HEK293 (cell line): ENCODE results near the gene STYXL1.

Experiments
- CTCF ChIA-PET: fragments of 350-600 bp; formaldehyde crosslinking; extraction: SDS; loops from one replicate; lab custom pipeline; 2021; ENCODE audit warnings: antibody characterized with exemption; lab: Yijun Ruan, JAX
- POLR2A ChIA-PET: fragments of 300-600 bp; formaldehyde crosslinking; extraction: SDS; loops from one replicate; lab custom pipeline; 2020; ENCODE audit warnings: antibody characterized with exemption, inconsistent platforms; lab: Yijun Ruan, JAX
- H3K27ac ChIP-seq: fragments of 200-500 bp; sonication (Bioruptor generic); 2 replicates; pipeline ENCODE4 v1.5.1; 2014; ENCODE audit warnings: low read depth, low read length, control low read depth, inconsistent platforms; ENCODE audit errors: extremely low read depth
- H3K36me3 ChIP-seq, 2 experiments: fragments of 200-500 bp in 1 of 2; sonication (Bioruptor generic) in 1 of 2; 1 replicate in 1 of 2; 2 replicates in 1 of 2; pipeline ENCODE4 v1.5.1; 2014 to 2017; ENCODE audit warnings: inconsistent platforms in 2 of 2, low read length in 2 of 2; ENCODE audit not compliant: control insufficient read depth in 2 of 2, insufficient read depth in 1 of 2
- H3K4me1 ChIP-seq: fragments of 200-500 bp; sonication (Bioruptor generic); 2 replicates; pipeline ENCODE4 v1.5.1; 2014; ENCODE audit warnings: mild to moderate bottlenecking, low read length, inconsistent platforms; ENCODE audit not compliant: control insufficient read depth, insufficient read depth
- H3K4me3 ChIP-seq: 2 replicates; pipeline ENCODE4 v1.5.1; 2011; ENCODE audit warnings: low read depth, mild to moderate bottlenecking, control low read depth, low read length, moderate library complexity
- H3K9me3 ChIP-seq: fragments of 200-500 bp; sonication (Bioruptor generic); 2 replicates; pipeline ENCODE4 v1.5.1; 2014; ENCODE audit warnings: low read depth, low read length, inconsistent platforms; ENCODE audit not compliant: control insufficient read depth, insufficient read depth
- YY2 ChIP-seq: fragments of 450-650 bp; formaldehyde crosslinking; IDR thresholded peaks from 2 replicates; pipeline ENCODE4 v1.5.1; 2016; ENCODE audit warnings: missing biosample characterization, missing genetic modification characterization
- ZFP69B ChIP-seq: fragments of 450-650 bp; formaldehyde crosslinking; IDR thresholded peaks from 2 replicates; pipeline ENCODE4 v1.5.1; 2016; ENCODE audit warnings: missing biosample characterization, missing genetic modification characterization
- ZNF10 ChIP-seq: fragments of 450-650 bp; formaldehyde crosslinking; IDR thresholded peaks from 2 replicates; pipeline ENCODE4 v1.5.1; 2017; ENCODE audit warnings: missing biosample characterization, missing genetic modification characterization
- ZNF132 ChIP-seq: fragments of 450-650 bp; formaldehyde crosslinking; IDR thresholded peaks from 2 replicates; pipeline ENCODE4 v1.5.1; 2017; ENCODE audit warnings: missing biosample characterization, missing genetic modification characterization, borderline replicate concordance
- ZNF146 ChIP-seq: fragments of 450-650 bp; formaldehyde crosslinking; IDR thresholded peaks from 2 replicates; pipeline ENCODE4 v1.5.1; 2016; ENCODE audit warnings: missing biosample characterization, missing genetic modification characterization
- ZNF16 ChIP-seq: fragments of 450-650 bp; formaldehyde crosslinking; IDR thresholded peaks from 2 replicates; pipeline ENCODE4 v1.5.1; 2016; ENCODE audit warnings: low read depth, missing biosample characterization, missing genetic modification characterization
- ZNF174 ChIP-seq: fragments of 450-650 bp; formaldehyde crosslinking; IDR thresholded peaks from 2 replicates; pipeline ENCODE4 v1.5.0; 2017; ENCODE audit warnings: missing biosample characterization, mild to moderate bottlenecking, missing genetic modification characterization
- ZNF175 ChIP-seq: fragments of 450-650 bp; formaldehyde crosslinking; IDR thresholded peaks from 2 replicates; pipeline ENCODE4 v1.5.1; 2016; ENCODE audit warnings: missing biosample characterization, missing genetic modification characterization
- ZNF211 ChIP-seq: fragments of 450-650 bp; formaldehyde crosslinking; IDR thresholded peaks from 2 replicates; pipeline ENCODE4 v1.5.1; 2016; ENCODE audit warnings: low read depth, missing biosample characterization, missing genetic modification characterization
- ZNF292 ChIP-seq: fragments of 450-650 bp; formaldehyde crosslinking; IDR thresholded peaks from 2 replicates; pipeline ENCODE4 v1.5.1; 2016; ENCODE audit warnings: low read depth, missing biosample characterization, missing genetic modification characterization, borderline replicate concordance
- ZNF324 ChIP-seq: fragments of 450-650 bp; formaldehyde crosslinking; IDR thresholded peaks from 2 replicates; pipeline ENCODE4 v1.5.1; 2016; ENCODE audit warnings: missing biosample characterization, missing genetic modification characterization
- ZNF335 ChIP-seq: fragments of 450-650 bp; formaldehyde crosslinking; conservative IDR thresholded peaks from 2 replicates; pipeline ENCODE4 v1.5.1; 2016; ENCODE audit warnings: missing biosample characterization, missing genetic modification characterization
- ZNF350 ChIP-seq: fragments of 450-650 bp; formaldehyde crosslinking; IDR thresholded peaks from 2 replicates; pipeline ENCODE4 v1.5.0; 2017; ENCODE audit warnings: missing biosample characterization, mild to moderate bottlenecking, missing genetic modification characterization
- ZNF426 ChIP-seq: fragments of 450-650 bp; formaldehyde crosslinking; IDR thresholded peaks from 2 replicates; pipeline ENCODE4 v1.5.1; 2017; ENCODE audit warnings: missing biosample characterization, missing genetic modification characterization, mild to moderate bottlenecking, inconsistent platforms, moderate library complexity
- ZNF558 ChIP-seq: fragments of 450-650 bp; formaldehyde crosslinking; IDR thresholded peaks from 2 replicates; pipeline ENCODE4 v1.5.1; 2016; ENCODE audit warnings: missing biosample characterization, missing genetic modification characterization
- ZNF621 ChIP-seq: fragments of 450-650 bp; formaldehyde crosslinking; IDR thresholded peaks from 2 replicates; pipeline ENCODE4 v1.5.1; 2017; ENCODE audit warnings: missing biosample characterization, missing genetic modification characterization
- ZNF624 ChIP-seq: fragments of 450-650 bp; formaldehyde crosslinking; IDR thresholded peaks from 2 replicates; pipeline ENCODE4 v1.5.1; 2017; ENCODE audit warnings: missing biosample characterization, missing genetic modification characterization
- TF ChIP-seq, protein P1 (sequence below): sonication (generic); formaldehyde crosslinking; IDR thresholded peaks from 2 replicates; pipeline ENCODE4 v1.8.1; 2022; ENCODE audit warnings: mild to moderate bottlenecking, moderate library complexity, missing genetic modification reagents
- TF ChIP-seq, protein P2 (sequence below): fragments of 450-650 bp; formaldehyde crosslinking; IDR thresholded peaks from 2 replicates; pipeline ENCODE4 v1.5.1; 2016; ENCODE audit warnings: missing biosample characterization, missing genetic modification characterization
- TF ChIP-seq, protein P3 (sequence below): fragments of 450-650 bp; formaldehyde crosslinking; IDR thresholded peaks from 2 replicates; pipeline ENCODE4 v1.5.1; 2016; ENCODE audit warnings: missing biosample characterization, missing genetic modification characterization
- TF ChIP-seq, protein P4 (sequence below): fragments of 450-650 bp; formaldehyde crosslinking; IDR thresholded peaks from 2 replicates; pipeline ENCODE4 v1.5.1; 2016; ENCODE audit warnings: missing biosample characterization, missing genetic modification characterization

The STYXL1 gene

DNA sequence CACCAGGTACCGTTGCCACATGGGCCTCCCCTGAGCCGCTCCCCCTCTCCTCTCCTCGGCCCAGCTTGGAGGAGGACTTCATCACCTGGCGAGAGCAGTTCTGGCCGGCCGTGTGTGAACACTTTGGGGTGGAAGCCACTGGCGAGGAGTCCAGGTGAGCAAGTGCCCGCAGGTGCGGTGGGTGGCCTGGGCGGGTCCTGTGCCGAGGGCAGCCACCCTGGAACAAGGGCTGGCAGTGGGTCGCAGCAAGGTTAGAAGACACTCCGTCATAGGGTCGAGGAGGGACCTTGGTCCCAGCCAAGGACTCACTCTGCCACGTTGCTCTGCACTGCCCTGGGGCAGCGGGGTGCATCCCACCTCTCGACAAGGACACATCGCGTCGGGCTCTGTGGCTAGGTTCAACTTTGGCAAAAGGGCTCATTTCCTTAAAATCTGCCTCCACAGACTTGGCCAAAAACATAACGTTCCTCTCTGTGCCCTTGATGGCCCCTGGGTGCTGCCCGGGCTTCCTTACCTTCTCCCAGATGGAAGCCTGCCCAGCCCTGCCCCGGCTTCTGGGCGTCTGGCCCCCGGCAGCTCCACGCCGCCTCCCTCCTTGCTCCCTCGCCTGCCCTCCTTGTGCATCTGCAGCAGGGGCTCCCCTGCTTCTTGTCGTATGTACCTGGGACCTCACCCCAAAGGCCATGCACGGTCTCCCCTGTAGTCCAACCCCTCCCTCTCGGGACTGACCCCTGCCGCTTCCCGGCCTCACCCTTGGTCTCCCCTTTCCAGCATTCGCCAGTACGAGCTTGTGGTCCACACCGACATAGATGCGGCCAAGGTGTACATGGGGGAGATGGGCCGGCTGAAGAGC is 66.1 kb downstream of the STYXL1 start (continued):
- TF ChIP-seq, protein P1, sequence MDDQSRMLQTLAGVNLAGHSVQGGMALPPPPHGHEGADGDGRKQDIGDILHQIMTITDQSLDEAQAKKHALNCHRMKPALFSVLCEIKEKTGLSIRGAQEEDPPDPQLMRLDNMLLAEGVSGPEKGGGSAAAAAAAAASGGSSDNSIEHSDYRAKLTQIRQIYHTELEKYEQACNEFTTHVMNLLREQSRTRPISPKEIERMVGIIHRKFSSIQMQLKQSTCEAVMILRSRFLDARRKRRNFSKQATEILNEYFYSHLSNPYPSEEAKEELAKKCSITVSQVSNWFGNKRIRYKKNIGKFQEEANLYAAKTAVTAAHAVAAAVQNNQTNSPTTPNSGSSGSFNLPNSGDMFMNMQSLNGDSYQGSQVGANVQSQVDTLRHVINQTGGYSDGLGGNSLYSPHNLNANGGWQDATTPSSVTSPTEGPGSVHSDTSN (CRISPR knock-in tag), result no peak
- TF ChIP-seq ZNF624 (tag by site-specific recombination), result no peak
- TF ChIP-seq ZNF558 (tag by site-specific recombination), result no peak
- TF ChIP-seq ZNF211 (tag by site-specific recombination), result no peak
- TF ChIP-seq, protein P2, sequence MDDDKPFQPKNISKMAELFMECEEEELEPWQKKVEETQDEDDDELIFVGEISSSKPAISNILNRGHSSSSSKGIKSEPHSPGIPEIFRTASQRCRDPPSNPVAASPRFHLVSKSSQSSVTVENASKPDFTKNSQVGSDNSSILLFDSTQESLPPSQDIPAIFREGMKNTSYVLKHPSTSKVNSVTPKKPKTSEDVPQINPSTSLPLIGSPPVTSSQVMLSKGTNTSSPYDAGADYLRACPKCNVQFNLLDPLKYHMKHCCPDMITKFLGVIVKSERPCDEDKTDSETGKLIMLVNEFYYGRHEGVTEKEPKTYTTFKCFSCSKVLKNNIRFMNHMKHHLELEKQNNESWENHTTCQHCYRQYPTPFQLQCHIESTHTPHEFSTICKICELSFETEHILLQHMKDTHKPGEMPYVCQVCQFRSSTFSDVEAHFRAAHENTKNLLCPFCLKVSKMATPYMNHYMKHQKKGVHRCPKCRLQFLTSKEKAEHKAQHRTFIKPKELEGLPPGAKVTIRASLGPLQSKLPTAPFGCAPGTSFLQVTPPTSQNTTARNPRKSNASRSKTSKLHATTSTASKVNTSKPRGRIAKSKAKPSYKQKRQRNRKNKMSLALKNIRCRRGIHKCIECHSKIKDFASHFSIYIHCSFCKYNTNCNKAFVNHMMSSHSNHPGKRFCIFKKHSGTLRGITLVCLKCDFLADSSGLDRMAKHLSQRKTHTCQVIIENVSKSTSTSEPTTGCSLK (tag by site-specific recombination), result no peak
- TF ChIP-seq ZNF324 (tag by site-specific recombination), result no peak
- TF ChIP-seq, protein P3, sequence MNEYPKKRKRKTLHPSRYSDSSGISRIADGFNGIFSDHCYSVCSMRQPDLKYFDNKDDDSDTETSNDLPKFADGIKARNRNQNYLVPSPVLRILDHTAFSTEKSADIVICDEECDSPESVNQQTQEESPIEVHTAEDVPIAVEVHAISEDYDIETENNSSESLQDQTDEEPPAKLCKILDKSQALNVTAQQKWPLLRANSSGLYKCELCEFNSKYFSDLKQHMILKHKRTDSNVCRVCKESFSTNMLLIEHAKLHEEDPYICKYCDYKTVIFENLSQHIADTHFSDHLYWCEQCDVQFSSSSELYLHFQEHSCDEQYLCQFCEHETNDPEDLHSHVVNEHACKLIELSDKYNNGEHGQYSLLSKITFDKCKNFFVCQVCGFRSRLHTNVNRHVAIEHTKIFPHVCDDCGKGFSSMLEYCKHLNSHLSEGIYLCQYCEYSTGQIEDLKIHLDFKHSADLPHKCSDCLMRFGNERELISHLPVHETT (tag by site-specific recombination), result no peak
- no peak for TF ChIP-seq ZFP69B (tag by site-specific recombination)

DNA sequence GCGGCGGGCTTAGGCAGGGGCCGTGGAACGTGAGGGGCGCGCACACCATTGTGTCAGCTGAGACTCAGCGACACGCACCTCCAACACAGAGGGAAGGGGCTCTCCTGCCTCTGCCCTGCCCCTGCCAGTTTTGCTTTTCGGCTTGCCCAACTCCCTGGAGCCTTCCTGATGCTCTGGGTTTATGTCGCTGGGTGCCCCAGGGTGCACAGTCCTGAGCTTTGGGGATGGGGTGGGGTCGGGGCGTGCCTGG is 66.7 kb downstream of the STYXL1 start:
- Histone ChIP-seq H3K4me1 (no peaks in the 10 kb centered on the region), H3K9me3 (no peaks in the 10 kb centered on the region), H3K4me3 (no peak overlapping the region), H3K36me3 (peaks cover 0 to 40% of the 10 kb centered on the region in 2 experiments; a peak in 2 of 3 replicates), H3K27ac (no peak overlapping the region)
- ChIA-PET CTCF (no interaction called here), POLR2A (no interaction called here)
- TF ChIP-seq ZNF335 (tag by site-specific recombination) (no peak), YY2 (no peak), ZNF175 (no peak), ZNF10 (no peak), ZNF146 (no peak)

DNA sequence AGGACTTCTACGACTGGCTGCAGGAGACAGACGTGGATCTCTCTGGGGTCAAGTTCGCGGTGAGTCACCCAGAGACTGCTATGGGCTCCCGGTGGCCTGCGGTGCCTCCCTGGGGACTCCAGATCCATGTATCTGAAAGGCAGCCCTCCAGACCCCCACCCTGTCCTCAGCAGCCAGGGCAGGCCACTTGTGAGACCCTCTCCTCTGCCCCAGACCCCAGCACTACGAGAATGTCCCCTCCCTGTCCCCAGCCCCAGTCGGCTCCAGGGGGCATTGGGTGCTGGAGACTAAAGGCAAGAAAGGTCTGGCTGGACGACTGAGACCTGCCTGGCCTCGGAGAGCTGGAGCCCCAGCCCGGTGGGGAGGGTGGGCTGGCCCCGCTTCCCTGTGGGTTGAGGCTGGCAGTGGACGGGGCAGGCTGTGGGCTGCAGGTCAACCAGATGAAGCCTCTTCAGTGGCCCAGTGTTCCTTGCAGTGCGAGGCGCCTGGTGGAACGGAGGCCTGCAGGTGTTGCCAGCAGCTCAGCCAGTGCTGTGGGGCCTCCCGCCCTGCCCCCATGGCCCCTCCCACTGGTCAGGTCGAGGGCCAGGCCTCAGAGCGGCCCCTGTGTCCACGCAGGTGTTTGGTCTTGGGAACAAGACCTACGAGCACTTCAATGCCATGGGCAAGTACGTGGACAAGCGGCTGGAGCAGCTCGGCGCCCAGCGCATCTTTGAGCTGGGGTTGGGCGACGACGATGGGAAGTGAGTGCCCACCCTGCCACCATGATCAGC is 67.2 kb downstream of the STYXL1 start:
- ChIA-PET POLR2A (no interaction called here), CTCF (no interaction called here)
- Histone ChIP-seq H3K4me3 (no peak overlapping the region), H3K9me3 (no peaks in the 10 kb centered on the region), H3K4me1 (no peaks in the 10 kb centered on the region), H3K27ac (no peak overlapping the region), H3K36me3 (peaks cover 0 to 35% of the 10 kb centered on the region in 2 experiments; a peak in 2 of 3 replicates)
- no peak for TF ChIP-seq ZNF292
- no peak for TF ChIP-seq ZNF426 (tag by site-specific recombination)
- TF ChIP-seq ZNF16, result no peak
- no peak for TF ChIP-seq ZNF350 (tag by site-specific recombination)
- no peak for TF ChIP-seq ZNF132 (tag by site-specific recombination)
- TF ChIP-seq, protein P4, sequence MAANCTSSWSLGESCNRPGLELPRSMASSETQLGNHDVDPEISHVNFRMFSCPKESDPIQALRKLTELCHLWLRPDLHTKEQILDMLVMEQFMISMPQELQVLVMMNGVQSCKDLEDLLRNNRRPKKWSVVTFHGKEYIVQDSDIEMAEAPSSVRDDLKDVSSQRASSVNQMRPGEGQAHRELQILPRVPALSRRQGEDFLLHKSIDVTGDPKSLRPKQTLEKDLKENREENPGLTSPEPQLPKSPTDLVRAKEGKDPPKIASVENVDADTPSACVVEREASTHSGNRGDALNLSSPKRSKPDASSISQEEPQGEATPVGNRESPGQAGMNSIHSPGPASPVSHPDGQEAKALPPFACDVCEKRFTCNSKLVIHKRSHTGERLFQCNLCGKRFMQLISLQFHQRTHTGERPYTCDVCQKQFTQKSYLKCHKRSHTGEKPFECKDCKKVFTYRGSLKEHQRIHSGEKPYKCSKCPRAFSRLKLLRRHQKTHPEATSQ (tag by site-specific recombination), result no peak
- TF ChIP-seq ZNF621 (tag by site-specific recombination), result no peak
- no peak for TF ChIP-seq ZNF174 (tag by site-specific recombination)
- no peak for TF ChIP-seq ZNF146
